Vagina (tissue), 2 donors: ENCODE results near the gene MORN5. TPM values are rescaled to one million over a fixed set of nuclear protein-coding genes. Genes with fewer than 3 reads are reported as not detected.

Experiments
- DNase-seq, 2 donors: peaks; one replicate each; pipeline ENCODE4 v3.0.0-alpha.2; 2017; ENCODE audit errors: extremely low spot score in 2 of 2
- H3K27ac ChIP-seq: fragments of 200-600 bp; sonication (generic); one replicate; pipeline ENCODE4 v1.5.1; 2019
- H3K27me3 ChIP-seq: fragments of 200-600 bp; sonication (generic); one replicate; pipeline ENCODE4 v1.5.1; 2019
- H3K36me3 ChIP-seq, 2 donors: fragments of 200-600 bp; sonication (generic); one replicate each; pipeline ENCODE4 v1.5.1; 2017 to 2019
- H3K4me1 ChIP-seq: fragments of 200-600 bp; sonication (generic); one replicate; pipeline ENCODE4 v1.5.1; 2019
- H3K4me3 ChIP-seq, 2 donors: fragments of 200-600 bp; sonication (generic); 1 replicate in 1 of 2; 2 replicates in 1 of 2; pipeline ENCODE4 v1.5.1; 2016 to 2019
- H3K9me3 ChIP-seq: fragments of 200-600 bp; sonication (generic); one replicate; pipeline ENCODE4 v1.5.1; 2019
- CTCF ChIP-seq, 3 experiments: fragments of 450-650 bp in 2 of 3; fragments of 200-600 bp in 1 of 3; sonication (generic) in 1 of 3; IDR thresholded peaks; one replicate each; pipeline ENCODE4 v1.5.1; 2017 to 2019; ENCODE audit warnings: antibody characterized with exemption in 3 of 3, mild to moderate bottlenecking in 2 of 3, moderate library complexity in 2 of 3
- POLR2A ChIP-seq, 2 donors: fragments of 450-650 bp; IDR thresholded peaks; one replicate each; pipeline ENCODE4 v1.6.1; 2017; ENCODE audit warnings: antibody characterized with exemption in 2 of 2, mild to moderate bottlenecking in 2 of 2, moderate library complexity in 2 of 2
- POLR2AphosphoS5 ChIP-seq, 2 donors: sonication (generic); formaldehyde crosslinking; IDR thresholded peaks; one replicate each; pipeline ENCODE4 v1.9.0; 2017; ENCODE audit warnings: antibody characterized with exemption in 2 of 2, mild to moderate bottlenecking in 2 of 2, low read depth in 1 of 2; ENCODE audit not compliant: insufficient read depth in 1 of 2
- intact Hi-C: fragments of 100-400 bp; cut with DNase I; formaldehyde crosslinking; loops from one replicate; pipeline ENCODE4 v1.15.1; 2023
- total RNA-seq: library from RNA; depleted of rRNA; stranded (reverse); fragments of >200 nt; gene quantifications from one replicate; pipeline ENCODE4 v1.2.3, GENCODE V29; 2016

MORN5 gene
- total RNA-seq, 1 donor from 2014 or later = not detected

GRCh38 chr9:122151267-122151828 is 8.4 kb upstream of the MORN5 start:
- Histone ChIP-seq H3K27ac (no peak overlapping the region), H3K36me3 (peaks cover 0 to 39% of the 10 kb centered on the region in 2 donors), H3K4me3 (no peak overlapping the region), H3K27me3 (no peaks in the 10 kb centered on the region), H3K9me3 (no peaks in the 10 kb centered on the region), H3K4me1 (peaks cover 8% of the 10 kb centered on the region)
- DNase-seq = no peak
- intact Hi-C loops = no loop called here
- TF ChIP-seq CTCF (IDR thresholded peaks at IDR 0.05) = no peak
- TF ChIP-seq POLR2A (IDR thresholded peaks at IDR 0.05) = no peak
- no peak for TF ChIP-seq POLR2AphosphoS5 (IDR thresholded peaks at IDR 0.05; ENCODE audit: insufficient read depth in 1 of 2, low read depth in 1 of 2)

GRCh38 chr9:122155796-122156195 is 3.9 kb upstream of the MORN5 start:
- Histone ChIP-seq H3K27me3 (no peaks in the 10 kb centered on the region), H3K4me1 (peaks cover 30% of the 10 kb centered on the region), H3K4me3 (no peak overlapping the region), H3K9me3 (no peaks in the 10 kb centered on the region), H3K36me3 (peaks cover 0 to 13% of the 10 kb centered on the region in 2 donors), H3K27ac (no peak overlapping the region)
- DNase-seq = no peak
- no peak for TF ChIP-seq CTCF (IDR thresholded peaks at IDR 0.05)
- intact Hi-C loops = no loop called here

- no peak overlapping the region for H3K27ac ChIP-seq
These were observed 1.5 kb upstream of the MORN5 start for GRCh38 chr9:122158202-122158601.

DNA sequence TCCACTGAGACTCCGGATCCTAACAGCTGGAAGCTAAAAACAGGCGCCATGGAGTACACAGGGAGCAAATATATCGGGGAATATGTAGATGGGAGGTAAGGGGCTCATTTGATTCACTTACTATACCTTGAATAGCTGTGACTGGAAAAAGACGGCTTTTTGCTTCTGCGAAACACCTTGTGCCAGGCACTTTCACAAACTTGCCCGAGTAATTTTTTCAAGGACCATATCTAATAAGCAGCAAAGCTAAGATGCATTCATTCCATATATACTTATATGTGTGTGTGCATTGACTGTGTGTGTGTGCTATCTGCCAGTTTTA is 178 bp downstream of the MORN5 start:
- peaks cover 3% of the 10 kb centered on the region for H3K9me3 ChIP-seq
- H3K27ac ChIP-seq = no peak overlapping the region
- no peak for DNase-seq
- no peaks in the 10 kb centered on the region for H3K27me3 ChIP-seq
- H3K36me3 ChIP-seq = no peaks in the 10 kb centered on the region
- peaks cover 30% of the 10 kb centered on the region for H3K4me1 ChIP-seq
- no peak for TF ChIP-seq POLR2AphosphoS5 (IDR thresholded peaks at IDR 0.05; ENCODE audit: insufficient read depth in 1 of 2, low read depth in 1 of 2)
- TF ChIP-seq CTCF (IDR thresholded peaks at IDR 0.05) = no peak
- TF ChIP-seq POLR2A (IDR thresholded peaks at IDR 0.05) = no peak
- peak overlapping the region; percentile 82 to 99 for H3K4me3 ChIP-seq
- intact Hi-C loops = no loop called here

More at GRCh38 chr9:122158202-122158601, 1.5 kb upstream of the MORN5 start:
- no peak for DNase-seq
- H3K9me3 ChIP-seq = peaks cover 3% of the 10 kb centered on the region
- H3K36me3 ChIP-seq = no peaks in the 10 kb centered on the region
- H3K4me1 ChIP-seq = peaks cover 30% of the 10 kb centered on the region
- peak overlapping the region in 1 of 2 donors; percentile 82 for H3K4me3 ChIP-seq
- TF ChIP-seq CTCF (IDR thresholded peaks at IDR 0.05) (peak in 1 of 3 experiments; percentile 7), POLR2A (IDR thresholded peaks at IDR 0.05) (no peak), POLR2AphosphoS5 (IDR thresholded peaks at IDR 0.05; ENCODE audit: insufficient read depth in 1 of 2, low read depth in 1 of 2) (no peak)
- no peaks in the 10 kb centered on the region for H3K27me3 ChIP-seq
- intact Hi-C loops = no loop called here

DNA sequence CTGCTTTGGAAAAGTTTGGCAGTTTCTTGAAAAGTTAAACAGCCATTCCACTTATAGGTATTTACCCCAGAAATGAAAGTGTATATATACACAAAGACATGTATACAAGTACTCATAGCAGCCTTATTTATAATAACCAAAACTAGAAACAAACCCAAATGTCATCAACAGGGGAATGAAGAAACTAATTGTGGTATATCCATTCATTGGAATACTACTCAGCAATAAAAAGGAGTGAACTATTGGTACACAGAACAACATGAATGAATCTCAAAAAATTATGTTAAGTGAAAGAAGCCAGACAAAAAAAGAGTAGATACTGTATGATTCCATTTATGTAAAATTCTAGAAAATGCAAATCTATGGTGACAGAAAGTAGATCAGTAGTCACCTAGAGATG is 2.7 kb downstream of the MORN5 start:
- H3K4me1 ChIP-seq = peaks cover 17% of the 10 kb centered on the region
- H3K27me3 ChIP-seq = no peaks in the 10 kb centered on the region
- H3K4me3 ChIP-seq = no peak overlapping the region
- peaks cover 3% of the 10 kb centered on the region for H3K9me3 ChIP-seq
- no peak for DNase-seq
- no peak overlapping the region for H3K27ac ChIP-seq
- no peak for TF ChIP-seq POLR2A (IDR thresholded peaks at IDR 0.05)
- TF ChIP-seq CTCF (IDR thresholded peaks at IDR 0.05) = no peak
- no peak for TF ChIP-seq POLR2AphosphoS5 (IDR thresholded peaks at IDR 0.05; ENCODE audit: insufficient read depth in 1 of 2, low read depth in 1 of 2)
- intact Hi-C loops = no loop called here
- no peaks in the 10 kb centered on the region for H3K36me3 ChIP-seq
